HG02938 (cell line): ENCODE data around the gene ABCC2.

ENCODE experiments used
- ATAC-seq: cut with Tn5 transposase; IDR thresholded peaks from one replicate; pipeline ENCODE4 v1.9.1; 2021; ENCODE audit warnings: mild to moderate bottlenecking, moderate library complexity; ENCODE audit not compliant: unreplicated experiment

Gene ABCC2

DNA sequence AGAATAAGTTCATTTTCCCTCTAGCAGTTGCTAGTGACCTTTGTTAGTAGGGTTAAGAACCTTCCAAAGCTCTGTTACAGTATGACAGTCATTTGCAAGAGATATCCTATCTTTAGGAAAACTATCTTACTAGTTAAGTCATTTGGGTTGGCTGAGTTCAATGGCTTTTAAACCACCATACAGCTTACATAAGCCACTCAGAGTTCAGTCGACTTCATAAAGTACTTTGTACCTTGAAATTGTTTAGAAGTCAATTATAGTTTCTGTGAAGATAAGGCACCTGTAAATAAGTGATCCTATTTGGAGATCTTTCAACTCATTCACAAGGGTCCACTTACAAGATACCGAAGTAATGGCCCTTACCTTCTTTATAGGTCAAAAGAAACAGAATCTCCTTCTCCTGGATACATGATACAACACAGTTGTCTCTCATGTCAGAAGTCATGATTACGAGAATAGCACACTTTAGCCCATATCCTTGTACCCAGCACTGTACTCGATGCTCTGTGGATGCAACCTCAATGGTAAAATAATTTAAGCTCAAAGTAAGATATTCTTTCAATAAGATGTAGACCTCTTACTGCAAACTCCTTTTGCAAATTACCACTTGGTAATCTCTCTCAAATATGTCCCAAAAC is 11.9 kb upstream of the ABCC2 start:
- no peak for ATAC-seq

DNA sequence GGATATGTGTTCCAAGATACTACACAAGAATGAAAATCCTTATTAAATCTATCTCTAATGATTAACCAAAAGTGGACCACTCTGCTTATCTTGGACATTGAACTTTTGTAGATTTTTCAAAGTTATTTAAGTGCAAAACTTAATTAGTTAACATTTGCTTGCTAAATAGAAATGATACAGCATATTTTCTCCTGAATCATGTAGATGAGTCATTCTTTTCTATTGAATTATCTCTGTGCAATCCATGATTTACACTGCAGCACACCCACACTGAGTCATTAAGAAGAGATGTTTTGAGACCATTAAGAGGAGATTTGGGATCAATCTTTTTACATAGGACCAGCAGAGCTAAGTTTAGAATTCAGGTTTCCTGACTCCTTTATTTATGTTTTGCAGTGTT is 6.6 kb upstream of the ABCC2 start:
- ATAC-seq, result no peak

- no peak for ATAC-seq
Measured at GRCh38 chr10:99777918-99778714, 4.3 kb upstream of the ABCC2 start.

DNA sequence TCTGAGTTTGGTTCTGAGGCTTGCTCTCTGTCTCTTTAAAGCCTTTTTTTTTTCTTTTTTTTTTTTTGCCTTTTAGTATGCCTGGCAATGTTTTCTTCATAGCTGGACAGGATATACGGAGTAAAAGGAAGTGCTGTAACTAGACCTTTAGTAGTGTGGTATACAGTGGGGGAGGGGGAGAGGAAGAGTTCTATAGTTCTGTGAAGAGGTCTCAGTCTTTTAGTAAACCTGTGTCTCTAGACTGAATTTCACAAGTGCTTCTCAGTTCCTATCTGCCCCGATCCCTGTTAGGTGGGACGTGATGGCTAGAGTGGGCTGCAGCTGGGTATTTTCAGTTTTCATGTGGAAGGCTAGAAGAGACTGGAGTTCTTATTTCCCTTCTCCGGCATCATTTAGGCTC is 3.1 kb upstream of the ABCC2 start:
- no peak for ATAC-seq

- ATAC-seq, result no peak
Measured at GRCh38 chr10:99781734-99782429, 558 bp upstream of the ABCC2 start.

- no peak for ATAC-seq
Measured at GRCh38 chr10:99784016-99784726, 1.7 kb downstream of the ABCC2 start.

- no peak for ATAC-seq
Measured at GRCh38 chr10:99784727-99785441, 2.4 kb downstream of the ABCC2 start.

DNA sequence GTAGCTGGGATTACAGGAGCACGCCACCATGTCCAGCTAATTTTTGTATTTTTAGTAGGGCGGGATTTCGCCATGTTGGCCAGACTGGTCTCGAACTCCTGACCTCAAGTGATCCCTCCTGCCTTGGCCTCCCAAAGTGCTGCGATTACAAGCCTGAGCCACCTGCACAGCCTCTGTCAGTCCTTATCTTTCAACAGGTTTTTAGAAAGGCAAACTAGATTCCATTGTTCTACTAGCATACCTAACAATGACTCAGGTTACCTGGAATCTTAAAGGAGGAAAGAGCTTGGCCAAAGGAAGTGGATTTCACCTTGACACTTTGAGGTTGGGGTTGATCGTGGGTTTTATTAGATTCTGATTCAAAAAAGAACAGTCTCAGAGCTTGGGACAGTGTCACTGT is 3.2 kb downstream of the ABCC2 start:
- ATAC-seq, result no peak

GRCh38 chr10:99787311-99787710 is 4.9 kb downstream of the ABCC2 start:
- ATAC-seq, result no peak

- no peak for ATAC-seq
Measured at GRCh38 chr10:99787782-99788445, 5.5 kb downstream of the ABCC2 start.

GRCh38 chr10:99788598-99789256 is 6.3 kb downstream of the ABCC2 start:
- ATAC-seq, result no peak

GRCh38 chr10:99791831-99792230 is 9.4 kb downstream of the ABCC2 start:
- ATAC-seq, result no peak

- ATAC-seq, result no peak
Measured at GRCh38 chr10:99793819-99794218, 11.4 kb downstream of the ABCC2 start.

- ATAC-seq, result no peak
Measured at GRCh38 chr10:99796928-99797327, 14.5 kb downstream of the ABCC2 start.

- ATAC-seq, result no peak
Measured at GRCh38 chr10:99798031-99798430, 15.6 kb downstream of the ABCC2 start.

GRCh38 chr10:99798920-99799319 is 16.5 kb downstream of the ABCC2 start:
- no peak for ATAC-seq

- no peak for ATAC-seq
Measured at GRCh38 chr10:99799613-99800012, 17.2 kb downstream of the ABCC2 start.

DNA sequence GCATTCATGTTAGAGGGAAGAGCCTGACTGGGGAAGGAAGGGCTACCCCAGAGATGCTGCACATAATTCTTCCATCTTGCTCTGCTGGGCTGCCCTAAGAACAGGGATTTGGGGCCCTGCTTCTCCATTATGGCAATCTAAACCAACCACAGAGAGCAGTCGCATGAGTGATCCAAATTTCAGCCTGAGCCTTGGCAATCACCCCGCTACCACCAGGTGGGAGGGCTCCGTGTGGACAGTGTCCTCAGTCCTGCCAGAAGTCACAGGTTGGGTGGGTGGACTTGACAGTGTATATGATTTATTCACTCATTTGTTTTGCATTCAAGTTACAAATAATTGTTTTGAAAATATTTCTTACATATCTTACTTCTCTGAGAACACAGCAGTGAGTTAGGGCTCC is 22.0 kb downstream of the ABCC2 start:
- ATAC-seq, result no peak

GRCh38 chr10:99805190-99805589 is 22.8 kb downstream of the ABCC2 start:
- no peak for ATAC-seq

DNA sequence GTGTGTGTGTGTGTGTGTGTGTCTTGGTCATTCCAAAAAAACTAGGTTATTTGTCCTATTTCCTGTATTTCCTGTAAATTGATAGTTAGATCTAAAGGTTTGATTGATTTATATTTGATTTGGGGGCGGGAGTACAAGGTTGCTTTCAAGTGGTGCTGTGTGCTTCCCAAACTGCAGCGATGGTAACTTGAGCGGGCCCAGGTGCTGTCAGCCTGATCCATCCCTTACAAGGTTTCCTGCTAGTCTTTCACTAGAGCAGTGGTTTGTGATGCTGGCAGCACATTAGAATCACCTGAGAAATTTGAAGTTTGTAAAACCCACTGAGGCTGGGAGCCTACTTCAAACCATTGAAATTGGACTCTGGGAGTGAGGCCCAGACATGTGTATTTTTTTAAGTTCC is 23.7 kb downstream of the ABCC2 start:
- ATAC-seq, result no peak
